Activated CD4-positive, alpha-beta T cell treated with anti-CD3 and anti-CD28 coated beads, Interleukin-2, amount 10 ng/mL, durations not matched to agents 7 days and 5 days (primary cell): ENCODE results near the gene TRIM7. TPM values are rescaled to one million over a fixed set of nuclear protein-coding genes. Genes with fewer than 3 reads are reported as not detected.

Experiments used
- CTCF ChIA-PET: fragments of 350-600 bp; sonication (Branson Sonifier 250); formaldehyde crosslinking; loops from one replicate; lab custom pipeline; 2021; ENCODE audit warnings: antibody characterized with exemption; lab: Charles Lee
- POLR2A ChIA-PET: fragments of 350-600 bp; sonication (Branson Sonifier 250); formaldehyde crosslinking; loops from one replicate; lab custom pipeline; 2021; ENCODE audit warnings: antibody characterized with exemption; lab: Charles Lee
- DNase-seq: peaks from one replicate; pipeline ENCODE4 v3.0.0-alpha.2; 2020
- H3K27ac Mint-ChIP-seq: one replicate; pipeline ENCODE4 v1.8.0; 2021; ENCODE audit warnings: mild to moderate bottlenecking, moderate library complexity, mixed read lengths
- H3K27me3 Mint-ChIP-seq: one replicate; pipeline ENCODE4 v1.8.0; 2021; ENCODE audit warnings: mixed read lengths
- H3K36me3 Mint-ChIP-seq: one replicate; pipeline ENCODE4 v1.8.0; 2021; ENCODE audit warnings: low read depth, mixed read lengths
- H3K4me1 Mint-ChIP-seq: one replicate; pipeline ENCODE4 v1.8.0; 2021; ENCODE audit warnings: mixed read lengths
- H3K4me3 Mint-ChIP-seq: one replicate; pipeline ENCODE4 v1.8.0; 2021; ENCODE audit warnings: mild to moderate bottlenecking, moderate library complexity, mixed read lengths
- H3K9me3 Mint-ChIP-seq: one replicate; pipeline ENCODE4 v1.8.0; 2021; ENCODE audit warnings: mixed read lengths
- total RNA-seq, 2 experiments: library from RNA; stranded (reverse); gene quantifications; one replicate each; pipeline ENCODE4 v1.2.3, GENCODE V29; 2021

TRIM7 gene
- total RNA-seq, 2 experiments from 2014 or later: 0.29 to 0.84 TPM

- CTCF ChIA-PET: interaction anchor here (0.6 kb wide), 1 partner anchor 71 kb away, joined by 3 read pairs; no protein-coding TSS in a partner anchor
- peaks cover 81% of the 10 kb centered on the region for H3K36me3 Mint-ChIP-seq
- POLR2A ChIA-PET: no interaction called here
- no peak for DNase-seq
- no peak overlapping the region for H3K27ac Mint-ChIP-seq
- no peak overlapping the region for H3K4me3 Mint-ChIP-seq
- H3K9me3 Mint-ChIP-seq: no peaks in the 10 kb centered on the region
- H3K4me1 Mint-ChIP-seq: peaks cover 39% of the 10 kb centered on the region
- H3K27me3 Mint-ChIP-seq: no peaks in the 10 kb centered on the region
These were observed 32.1 kb upstream of the TRIM7 start for GRCh38 chr5:181236954-181237641.

GRCh38 chr5:181236471-181236870 is 31.5 kb upstream of the TRIM7 start:
- ChIA-PET CTCF (interaction anchor here (0.6 kb wide), 1 partner anchor 70 kb away, joined by 3 read pairs; no protein-coding TSS in a partner anchor), POLR2A (no interaction called here)
- H3K9me3 Mint-ChIP-seq: no peaks in the 10 kb centered on the region
- no peaks in the 10 kb centered on the region for H3K27me3 Mint-ChIP-seq
- peaks cover 35% of the 10 kb centered on the region for H3K4me1 Mint-ChIP-seq
- DNase-seq: no peak
- peaks cover 78% of the 10 kb centered on the region for H3K36me3 Mint-ChIP-seq
- H3K4me3 Mint-ChIP-seq: no peak overlapping the region
- no peak overlapping the region for H3K27ac Mint-ChIP-seq

GRCh38 chr5:181235689-181236366 is 30.8 kb upstream of the TRIM7 start:
- peaks cover 77% of the 10 kb centered on the region for H3K36me3 Mint-ChIP-seq
- no peaks in the 10 kb centered on the region for H3K27me3 Mint-ChIP-seq
- no peak for DNase-seq
- H3K27ac Mint-ChIP-seq: peak overlapping the region; percentile 13
- H3K4me1 Mint-ChIP-seq: peaks cover 31% of the 10 kb centered on the region
- no peaks in the 10 kb centered on the region for H3K9me3 Mint-ChIP-seq
- H3K4me3 Mint-ChIP-seq: no peak overlapping the region
- ChIA-PET POLR2A (interaction anchor here (1.4 kb wide), 1 partner anchor 12 kb away, joined by 10 read pairs; the partner anchor contains the start of gene TRIM41), CTCF (no interaction called here)

GRCh38 chr5:181235323-181235688 is 30.3 kb upstream of the TRIM7 start:
- DNase-seq: no peak
- Mint-ChIP-seq H3K4me1 (peaks cover 33% of the 10 kb centered on the region), H3K36me3 (peaks cover 79% of the 10 kb centered on the region), H3K27me3 (no peaks in the 10 kb centered on the region), H3K9me3 (no peaks in the 10 kb centered on the region), H3K4me3 (no peak overlapping the region), H3K27ac (peak overlapping the region; percentile 9)
- CTCF ChIA-PET: no interaction called here
- POLR2A ChIA-PET: interaction anchor here (1.3 to 1.4 kb wide), 2 partner anchors 11 to 44 kb away, joined by 5 to 10 read pairs; partner anchors contain the start of gene TRIM41

- ChIA-PET POLR2A (interaction anchor here (1.3 to 1.4 kb wide), 2 partner anchors 11 to 43 kb away, joined by 5 to 10 read pairs; partner anchors contain the start of gene TRIM41), CTCF (interaction anchor here (1.3 kb wide), 1 partner anchor 8 kb away, joined by 3 read pairs; no protein-coding TSS in a partner anchor)
- Mint-ChIP-seq H3K4me1 (peaks cover 36% of the 10 kb centered on the region), H3K27me3 (no peaks in the 10 kb centered on the region), H3K27ac (peak overlapping the region; percentile 9), H3K4me3 (no peak overlapping the region), H3K9me3 (no peaks in the 10 kb centered on the region), H3K36me3 (peaks cover 75% of the 10 kb centered on the region)
- no peak for DNase-seq
These were observed 29.7 kb upstream of the TRIM7 start for GRCh38 chr5:181234455-181235306.

- H3K27me3 Mint-ChIP-seq: no peaks in the 10 kb centered on the region
- no peak overlapping the region for H3K4me3 Mint-ChIP-seq
- no peaks in the 10 kb centered on the region for H3K9me3 Mint-ChIP-seq
- no peak overlapping the region for H3K27ac Mint-ChIP-seq
- H3K4me1 Mint-ChIP-seq: peaks cover 36% of the 10 kb centered on the region
- H3K36me3 Mint-ChIP-seq: peaks cover 74% of the 10 kb centered on the region
- ChIA-PET POLR2A (interaction anchor here (1.3 to 1.4 kb wide), 2 partner anchors 10 to 42 kb away, joined by 5 to 10 read pairs; partner anchors contain the start of gene TRIM41), CTCF (interaction anchor here (1.3 kb wide), 1 partner anchor 9 kb away, joined by 3 read pairs; no protein-coding TSS in a partner anchor)
- DNase-seq: no peak
These were observed 28.9 kb upstream of the TRIM7 start for GRCh38 chr5:181233801-181234454.

GRCh38 chr5:181233088-181233800 is 28.2 kb upstream of the TRIM7 start:
- POLR2A ChIA-PET: no interaction called here
- CTCF ChIA-PET: interaction anchor here (1.0 to 1.1 kb wide), 4 partner anchors 8 to 14 kb away, joined by 3 to 4 read pairs (median 3); partner anchors contain the start of gene TRIM41
- Mint-ChIP-seq H3K36me3 (peaks cover 68% of the 10 kb centered on the region), H3K4me1 (peaks cover 32% of the 10 kb centered on the region), H3K27me3 (no peaks in the 10 kb centered on the region), H3K4me3 (no peak overlapping the region), H3K9me3 (no peaks in the 10 kb centered on the region), H3K27ac (no peak overlapping the region)
- DNase-seq: no peak

- H3K4me1 Mint-ChIP-seq: peaks cover 26% of the 10 kb centered on the region
- no peak overlapping the region for H3K27ac Mint-ChIP-seq
- no peak overlapping the region for H3K4me3 Mint-ChIP-seq
- peaks cover 61% of the 10 kb centered on the region for H3K36me3 Mint-ChIP-seq
- no peaks in the 10 kb centered on the region for H3K27me3 Mint-ChIP-seq
- no peak for DNase-seq
- ChIA-PET CTCF (interaction anchor here (1.0 to 1.1 kb wide), 4 partner anchors 9 to 14 kb away, joined by 3 to 4 read pairs (median 3); partner anchors contain the start of gene TRIM41), POLR2A (no interaction called here)
- no peaks in the 10 kb centered on the region for H3K9me3 Mint-ChIP-seq
These were observed 27.6 kb upstream of the TRIM7 start for GRCh38 chr5:181232593-181232992.

- DNase-seq: no peak
- peaks cover 25% of the 10 kb centered on the region for H3K4me1 Mint-ChIP-seq
- no peaks in the 10 kb centered on the region for H3K27me3 Mint-ChIP-seq
- ChIA-PET POLR2A (no interaction called here), CTCF (interaction anchor here (1.0 to 1.7 kb wide), 2 partner anchors 9 to 14 kb away, joined by 3 to 4 read pairs; no protein-coding TSS in a partner anchor)
- no peak overlapping the region for H3K27ac Mint-ChIP-seq
- peaks cover 51% of the 10 kb centered on the region for H3K36me3 Mint-ChIP-seq
- H3K4me3 Mint-ChIP-seq: no peak overlapping the region
- no peaks in the 10 kb centered on the region for H3K9me3 Mint-ChIP-seq
These were observed 26.4 kb upstream of the TRIM7 start for GRCh38 chr5:181231432-181231831.

GRCh38 chr5:181230551-181230950 is 25.6 kb upstream of the TRIM7 start:
- Mint-ChIP-seq H3K4me1 (peaks cover 33% of the 10 kb centered on the region), H3K36me3 (peaks cover 44% of the 10 kb centered on the region), H3K4me3 (no peak overlapping the region), H3K27me3 (no peaks in the 10 kb centered on the region), H3K9me3 (no peaks in the 10 kb centered on the region), H3K27ac (peak overlapping the region; percentile 9)
- POLR2A ChIA-PET: no interaction called here
- no peak for DNase-seq
- CTCF ChIA-PET: interaction anchor here (1.7 to 2.4 kb wide), 2 partner anchors 8 to 10 kb away, joined by 4 to 10 read pairs; no protein-coding TSS in a partner anchor

GRCh38 chr5:181229996-181230395 is 25.0 kb upstream of the TRIM7 start:
- DNase-seq: no peak
- CTCF ChIA-PET: interaction anchor here (1.2 to 2.4 kb wide), 4 partner anchors 11 to 62 kb away, joined by 3 to 10 read pairs (median 3); no protein-coding TSS in a partner anchor
- H3K4me3 Mint-ChIP-seq: peak overlapping the region; percentile 10
- POLR2A ChIA-PET: no interaction called here
- H3K36me3 Mint-ChIP-seq: peaks cover 38% of the 10 kb centered on the region
- H3K27me3 Mint-ChIP-seq: no peaks in the 10 kb centered on the region
- H3K27ac Mint-ChIP-seq: peak overlapping the region; percentile 43
- no peaks in the 10 kb centered on the region for H3K9me3 Mint-ChIP-seq
- H3K4me1 Mint-ChIP-seq: peaks cover 38% of the 10 kb centered on the region
